ENCODE results near the gene FGD4.

The FGD4 gene

GRCh38 chr12:32693036-32693435, 293.7 kb downstream of the FGD4 start:
- no peak for DNase-seq

All from 8988T (cell line).